AG04449 (cell line): ENCODE results near the gene CAMK4.

Experiments
- CTCF ChIA-PET: fragments of 350-600 bp; formaldehyde crosslinking; extraction: SDS; loops from one replicate; lab custom pipeline; 2021; ENCODE audit warnings: antibody characterized with exemption; lab: Yijun Ruan, JAX
- POLR2A ChIA-PET: fragments of 400-600, 350-600 bp; formaldehyde crosslinking; extraction: SDS; loops from one replicate; lab custom pipeline; 2020; ENCODE audit warnings: antibody characterized with exemption, inconsistent platforms; lab: Yijun Ruan, JAX
- DNase-seq: peaks from one replicate; pipeline ENCODE4 v3.0.0-alpha.2; 2010; ENCODE audit warnings: low read depth, low spot score
- H3K4me3 ChIP-seq: 2 replicates; pipeline ENCODE4 v1.5.1; 2011; ENCODE audit warnings: low read depth, mild to moderate bottlenecking, control low read depth, low read length
- CTCF ChIP-seq: IDR thresholded peaks from one replicate; pipeline ENCODE4 v1.5.1; 2011; ENCODE audit warnings: mild to moderate bottlenecking, moderate library complexity, low read length, control low read depth, inconsistent platforms; ENCODE audit not compliant: insufficient read depth; ENCODE audit errors: missing control alignments

CAMK4 gene

GRCh38 chr5:111198281-111198966, 25.8 kb upstream of the CAMK4 start:
- H3K4me3 ChIP-seq: no peak overlapping the region
- ChIA-PET POLR2A (no interaction called here), CTCF (no interaction called here)
- DNase-seq: no peak
- TF ChIP-seq CTCF: no peak

- H3K4me3 ChIP-seq: no peak overlapping the region
- no peak for TF ChIP-seq CTCF
- POLR2A ChIA-PET: no interaction called here
- DNase-seq: no peak
- CTCF ChIA-PET: no interaction called here
These were observed 23.4 kb upstream of the CAMK4 start for GRCh38 chr5:111200828-111201227.

DNA sequence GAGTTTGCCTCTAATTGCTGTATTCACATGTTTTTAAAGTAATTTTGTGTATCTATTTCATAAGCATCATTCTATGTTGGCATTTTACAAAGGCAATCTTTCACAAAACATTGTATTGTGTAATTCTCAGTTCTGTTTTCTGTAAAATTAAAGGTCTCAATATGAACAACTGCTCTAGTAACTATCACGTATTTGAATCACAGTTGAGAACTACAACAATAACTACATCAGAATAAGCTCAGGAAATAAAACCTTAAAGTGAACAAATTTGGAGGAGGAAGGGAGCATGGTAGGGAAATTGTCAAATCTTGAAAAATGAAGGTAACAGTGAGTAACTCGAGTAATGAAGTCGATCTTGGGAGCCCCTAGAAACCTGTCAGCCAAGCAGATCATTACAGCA, 22.5 kb upstream of the CAMK4 start:
- ChIA-PET CTCF (no interaction called here), POLR2A (no interaction called here)
- no peak overlapping the region for H3K4me3 ChIP-seq
- DNase-seq: no peak
- TF ChIP-seq CTCF: no peak

GRCh38 chr5:111211341-111211740, 12.8 kb upstream of the CAMK4 start:
- TF ChIP-seq CTCF: no peak
- POLR2A ChIA-PET: interaction anchor here (0.7 kb wide), 1 partner anchor 1561 kb away, joined by 3 read pairs; no protein-coding TSS in a partner anchor
- no peak overlapping the region for H3K4me3 ChIP-seq
- DNase-seq: no peak
- CTCF ChIA-PET: no interaction called here

- no peak for DNase-seq
- CTCF ChIA-PET: no interaction called here
- no peak for TF ChIP-seq CTCF
- H3K4me3 ChIP-seq: no peak overlapping the region
- POLR2A ChIA-PET: no interaction called here
These were observed 10.0 kb upstream of the CAMK4 start for GRCh38 chr5:111214052-111214742.

- CTCF ChIA-PET: no interaction called here
- POLR2A ChIA-PET: no interaction called here
- no peak overlapping the region for H3K4me3 ChIP-seq
- no peak for TF ChIP-seq CTCF
- no peak for DNase-seq
These were observed 8.2 kb upstream of the CAMK4 start for GRCh38 chr5:111215971-111216370.
